Tibial nerve (tissue), 4 donors: ENCODE measurements around the gene CIAPIN1. TPM values are rescaled to one million over a fixed set of nuclear protein-coding genes. Genes with fewer than 3 reads are reported as not detected.

Experiments
- DNase-seq, 2 donors: peaks; one replicate each; pipeline ENCODE4 v3.0.0-alpha.2; 2019; ENCODE audit warnings: low spot score in 2 of 2
- H3K27ac ChIP-seq, 4 donors: fragments of 200-600 bp; sonication (generic) in 3 of 4; one replicate each; pipeline ENCODE4 v1.5.1; 2017 to 2019; ENCODE audit warnings: mild to moderate bottlenecking in 1 of 4
- H3K27me3 ChIP-seq, 2 donors: fragments of 200-600 bp; sonication (generic) in 1 of 2; one replicate each; pipeline versions ENCODE4 v1.5.1 to v1.6.0; 2017 to 2019
- H3K36me3 ChIP-seq, 3 donors: fragments of 200-600 bp; sonication (generic); one replicate each; pipeline ENCODE4 v1.5.1; 2018 to 2019
- H3K4me1 ChIP-seq, 4 donors: fragments of 200-600 bp; sonication (generic) in 3 of 4; one replicate each; pipeline ENCODE4 v1.5.1; 2017 to 2019
- H3K4me3 ChIP-seq, 4 donors: fragments of 200-600 bp; sonication (generic) in 3 of 4; one replicate each; pipeline ENCODE4 v1.5.1; 2017 to 2019; ENCODE audit warnings: mild to moderate bottlenecking in 1 of 4, moderate library complexity in 1 of 4
- H3K9me3 ChIP-seq, 4 donors: fragments of 200-600 bp; sonication (generic) in 3 of 4; one replicate each; pipeline ENCODE4 v1.5.1; 2017 to 2019
- EP300 ChIP-seq, 2 donors: sonication (generic); formaldehyde crosslinking; IDR thresholded peaks; one replicate each; pipeline ENCODE4 v1.6.1; 2017; ENCODE audit warnings: antibody characterized with exemption in 2 of 2, mild to moderate bottlenecking in 1 of 2
- POLR2A ChIP-seq, 2 donors: fragments of 450-650 bp; IDR thresholded peaks; one replicate each; pipeline ENCODE4 v1.6.1; 2017; ENCODE audit warnings: antibody characterized with exemption in 2 of 2, mild to moderate bottlenecking in 2 of 2, moderate library complexity in 2 of 2
- WGBS, 2 donors: methylation state at CpG; one replicate each; pipeline ENCODE4 v1.1.5; 2018; 5-methylcytosine and 5-hydroxymethylcytosine counted together
- total RNA-seq, 4 donors: library from RNA; depleted of rRNA; stranded (reverse); fragments of >200 nt; gene quantifications; one replicate each; pipeline ENCODE4 v1.1.0, GENCODE V29; 2016
- TF ChIP-seq, protein P1 (sequence below), 5 experiments: fragments of 200-600 bp in 3 of 5; fragments of 450-650 bp in 2 of 5; sonication (generic) in 3 of 5; IDR thresholded peaks; one replicate each; pipeline ENCODE4 v1.5.1; 2016 to 2019; ENCODE audit warnings: antibody characterized with exemption in 5 of 5, mild to moderate bottlenecking in 3 of 5, moderate library complexity in 2 of 5

Gene CIAPIN1
- total RNA-seq, 4 donors from 2014 or later, result 23.4 to 26.7 (median 25.7) TPM

DNA sequence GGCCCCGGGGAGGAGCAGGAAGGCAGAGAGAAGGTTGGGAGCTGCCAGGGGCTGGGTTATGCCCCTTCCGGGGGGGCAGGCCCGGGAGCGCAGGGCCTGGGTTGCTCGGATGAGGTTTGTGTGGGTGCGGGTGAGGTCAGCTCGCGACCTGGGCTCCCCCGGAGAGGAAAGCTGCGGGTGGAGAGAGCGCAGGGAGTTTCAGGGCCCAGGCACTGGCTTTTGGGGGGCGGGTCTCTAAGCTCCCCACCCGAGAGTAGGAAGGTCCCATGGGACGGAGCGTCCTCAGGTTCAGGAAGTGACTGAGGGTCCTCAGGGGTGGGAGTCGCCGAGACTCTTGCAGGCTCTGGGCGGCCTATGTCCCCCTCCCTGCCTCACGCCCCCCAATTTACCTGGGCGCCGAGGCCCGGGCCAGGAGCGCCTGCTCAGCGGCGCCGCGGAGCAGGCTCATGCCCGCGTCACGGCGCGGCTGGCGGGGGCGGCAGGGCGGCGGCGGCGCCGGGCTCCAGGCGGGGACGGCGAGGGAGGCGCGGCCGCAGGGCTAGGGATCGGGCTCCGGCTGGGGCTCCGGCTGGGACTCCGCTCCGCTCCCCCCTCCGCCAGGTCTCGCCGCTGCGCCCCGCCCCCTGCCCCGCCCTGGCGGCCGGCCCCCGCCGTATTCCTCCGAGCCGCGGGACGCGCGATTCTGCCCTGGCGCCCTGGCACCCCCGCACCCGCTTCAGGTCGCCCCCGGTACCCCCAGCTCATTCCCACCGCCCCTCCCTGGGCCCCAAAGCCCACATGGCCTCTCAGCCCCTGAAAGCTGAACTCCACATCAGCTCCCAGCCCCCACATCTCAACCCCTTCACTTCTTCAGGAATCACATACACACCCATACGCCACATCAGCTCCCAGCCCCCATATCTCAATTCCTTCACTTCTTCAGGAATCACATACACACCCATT lies 39.0 kb upstream of the CIAPIN1 start, which contains the start of gene DOK4:
TSS of gene DOK4 (minus strand) at position 578 of the 942 bp plus-strand sequence. CDS start 6,986 bp downstream, outside the sequence.
- no peaks in the 10 kb centered on the region for H3K27me3 ChIP-seq
- H3K4me1 ChIP-seq, result peaks cover 0 to 37% (median 11%) of the 10 kb centered on the region in 4 donors
- TF ChIP-seq POLR2A (IDR thresholded peaks at IDR 0.05) (peak in 1 of 2 donors; percentile 43), EP300 (IDR thresholded peaks at IDR 0.05) (no peak)
- peak within 1 kb of the TSS; percentile 67 to 87 (median 82) for H3K27ac ChIP-seq
- no peaks in the 10 kb centered on the region for H3K9me3 ChIP-seq
- WGBS, 2 donors, result 2 to 3% methylated on average over 16 to 59 of the region's 73 CpGs
- peak within 1 kb of the TSS; percentile 61 to 81 (median 64) for H3K4me3 ChIP-seq
- peak; percentile 65 to 67 for DNase-seq
- no peaks in the 10 kb centered on the region for H3K36me3 ChIP-seq

DNA sequence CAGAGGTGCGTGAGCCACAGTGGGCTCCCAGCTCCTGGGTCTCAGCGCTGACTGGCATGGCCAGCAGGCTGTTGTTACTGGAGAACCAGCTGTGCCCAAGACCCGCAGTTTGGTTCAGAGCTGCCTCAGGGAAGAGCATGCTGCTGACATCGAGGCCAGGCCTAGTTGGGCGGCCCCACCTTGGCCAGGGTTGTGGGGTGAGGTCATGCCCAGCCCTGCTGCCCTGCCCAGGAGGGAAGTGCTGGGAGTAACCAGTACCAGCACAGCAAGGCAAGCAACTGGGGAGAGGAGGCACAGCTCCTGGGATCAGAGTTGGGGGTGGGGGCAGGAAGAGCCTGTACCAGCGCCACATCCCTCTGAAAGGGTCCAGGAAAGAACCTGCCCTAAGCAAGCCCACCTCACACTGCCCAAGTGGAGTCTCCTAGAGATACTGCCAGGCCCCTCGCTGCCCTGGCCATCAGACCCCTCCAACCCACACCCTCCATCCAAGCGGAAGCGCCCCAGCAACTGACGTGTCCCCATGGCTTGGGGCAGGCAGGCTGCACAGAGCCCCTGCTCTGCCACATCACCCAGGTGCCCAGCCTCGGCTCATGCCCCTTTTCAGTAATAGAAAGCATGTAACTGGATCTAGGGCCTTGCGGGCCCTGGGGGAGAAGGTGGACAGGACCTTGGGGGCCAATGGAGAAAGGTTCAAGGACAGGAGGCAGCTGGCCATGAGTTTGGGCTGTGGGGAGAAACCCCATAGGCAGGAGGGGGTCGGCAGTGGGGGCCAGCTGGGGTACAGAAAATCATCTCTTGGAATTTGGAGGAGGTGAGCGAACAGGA lies 38.1 kb upstream of the CIAPIN1 start:
- H3K27ac ChIP-seq, result peak overlapping the region; percentile 67 to 87 (median 82)
- no peaks in the 10 kb centered on the region for H3K27me3 ChIP-seq
- H3K4me1 ChIP-seq, result peaks cover 0 to 44% (median 14%) of the 10 kb centered on the region in 4 donors
- no peak for DNase-seq
- no peaks in the 10 kb centered on the region for H3K36me3 ChIP-seq
- H3K4me3 ChIP-seq, result peak overlapping the region; percentile 61 to 81 (median 64)
- 73 to 74% methylated on average over 14 of the region's 14 CpGs for WGBS, 2 donors
- TF ChIP-seq POLR2A (IDR thresholded peaks at IDR 0.05) (no peak), EP300 (IDR thresholded peaks at IDR 0.05) (no peak)
- TF ChIP-seq, protein P1, sequence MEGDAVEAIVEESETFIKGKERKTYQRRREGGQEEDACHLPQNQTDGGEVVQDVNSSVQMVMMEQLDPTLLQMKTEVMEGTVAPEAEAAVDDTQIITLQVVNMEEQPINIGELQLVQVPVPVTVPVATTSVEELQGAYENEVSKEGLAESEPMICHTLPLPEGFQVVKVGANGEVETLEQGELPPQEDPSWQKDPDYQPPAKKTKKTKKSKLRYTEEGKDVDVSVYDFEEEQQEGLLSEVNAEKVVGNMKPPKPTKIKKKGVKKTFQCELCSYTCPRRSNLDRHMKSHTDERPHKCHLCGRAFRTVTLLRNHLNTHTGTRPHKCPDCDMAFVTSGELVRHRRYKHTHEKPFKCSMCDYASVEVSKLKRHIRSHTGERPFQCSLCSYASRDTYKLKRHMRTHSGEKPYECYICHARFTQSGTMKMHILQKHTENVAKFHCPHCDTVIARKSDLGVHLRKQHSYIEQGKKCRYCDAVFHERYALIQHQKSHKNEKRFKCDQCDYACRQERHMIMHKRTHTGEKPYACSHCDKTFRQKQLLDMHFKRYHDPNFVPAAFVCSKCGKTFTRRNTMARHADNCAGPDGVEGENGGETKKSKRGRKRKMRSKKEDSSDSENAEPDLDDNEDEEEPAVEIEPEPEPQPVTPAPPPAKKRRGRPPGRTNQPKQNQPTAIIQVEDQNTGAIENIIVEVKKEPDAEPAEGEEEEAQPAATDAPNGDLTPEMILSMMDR (IDR thresholded peaks at IDR 0.05), result no peak
- H3K9me3 ChIP-seq, result no peaks in the 10 kb centered on the region

DNA sequence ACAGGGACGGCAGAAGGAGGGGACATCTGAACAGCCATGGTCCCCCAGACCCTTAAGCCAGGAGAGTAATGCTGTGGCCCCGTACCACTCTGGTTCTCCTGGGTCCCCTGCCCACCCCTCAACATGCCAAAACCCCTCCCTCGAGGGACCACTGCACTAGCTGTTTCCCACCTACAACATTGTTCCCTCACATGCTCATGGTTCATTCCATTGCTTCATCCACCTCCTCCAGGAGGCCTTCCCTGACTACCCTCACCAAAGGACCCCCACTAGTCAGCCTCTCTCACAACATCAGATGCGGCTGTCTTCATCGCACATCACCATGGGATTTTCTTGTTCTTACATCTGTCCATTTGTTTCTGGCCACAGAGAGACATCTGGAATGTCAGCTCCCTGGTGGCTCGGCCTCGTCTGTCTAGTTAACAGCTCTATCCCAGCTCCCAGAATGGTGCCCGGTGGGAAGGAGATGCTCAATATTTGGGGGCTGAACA lies 37.4 kb upstream of the CIAPIN1 start:
- H3K9me3 ChIP-seq, result no peaks in the 10 kb centered on the region
- no peaks in the 10 kb centered on the region for H3K36me3 ChIP-seq
- no peak overlapping the region for H3K4me3 ChIP-seq
- H3K27me3 ChIP-seq, result no peaks in the 10 kb centered on the region
- no peak for TF ChIP-seq EP300 (IDR thresholded peaks at IDR 0.05)
- TF ChIP-seq, protein P1 (IDR thresholded peaks at IDR 0.05), result no peak
- no peak for TF ChIP-seq POLR2A (IDR thresholded peaks at IDR 0.05)
- 80 to 92% methylated on average over 8 of the region's 8 CpGs for WGBS, 2 donors
- H3K27ac ChIP-seq, result peak overlapping the region in 3 of 4 donors; percentile 79 to 87 (median 84)
- no peak for DNase-seq
- peaks cover 0 to 51% (median 16%) of the 10 kb centered on the region in 4 donors for H3K4me1 ChIP-seq

- no peaks in the 10 kb centered on the region for H3K36me3 ChIP-seq
- 58 to 81% methylated on average over 11 to 18 of the region's 19 CpGs for WGBS, 2 donors
- TF ChIP-seq, protein P1 (IDR thresholded peaks at IDR 0.05), result no peak
- TF ChIP-seq POLR2A (IDR thresholded peaks at IDR 0.05) (no peak), EP300 (IDR thresholded peaks at IDR 0.05) (no peak)
- no peak for DNase-seq
- H3K9me3 ChIP-seq, result no peaks in the 10 kb centered on the region
- peaks cover 0 to 58% (median 21%) of the 10 kb centered on the region in 4 donors for H3K4me1 ChIP-seq
- no peak overlapping the region for H3K4me3 ChIP-seq
- H3K27ac ChIP-seq, result peak overlapping the region in 2 of 4 donors; percentile 4 to 16
- H3K27me3 ChIP-seq, result no peaks in the 10 kb centered on the region
Observed at GRCh38 chr16:57483725-57484514, 36.7 kb upstream of the CIAPIN1 start.
